Astrocyte of the cerebellum (primary cell): ENCODE measurements around the gene CGNL1.

ENCODE experiments used
- DNase-seq: peaks from one replicate; pipeline ENCODE4 v3.0.0-alpha.2; 2011; ENCODE audit warnings: low read depth
- H3K4me3 ChIP-seq: 2 replicates; pipeline ENCODE4 v1.5.1; 2011; ENCODE audit warnings: mild to moderate bottlenecking, low read depth, low read length, moderate library complexity
- CTCF ChIP-seq: IDR thresholded peaks from 2 replicates; pipeline ENCODE4 v1.5.1; 2012; ENCODE audit warnings: low read length, low read depth, moderate library complexity, mild to moderate bottlenecking; ENCODE audit errors: missing control alignments
- in situ Hi-C: cut with HindIII; loops from 2 replicates; pipeline ENCODE4 v1.10.0; 2017; ENCODE audit warnings: low sequenced_read_pairs

Gene CGNL1

DNA sequence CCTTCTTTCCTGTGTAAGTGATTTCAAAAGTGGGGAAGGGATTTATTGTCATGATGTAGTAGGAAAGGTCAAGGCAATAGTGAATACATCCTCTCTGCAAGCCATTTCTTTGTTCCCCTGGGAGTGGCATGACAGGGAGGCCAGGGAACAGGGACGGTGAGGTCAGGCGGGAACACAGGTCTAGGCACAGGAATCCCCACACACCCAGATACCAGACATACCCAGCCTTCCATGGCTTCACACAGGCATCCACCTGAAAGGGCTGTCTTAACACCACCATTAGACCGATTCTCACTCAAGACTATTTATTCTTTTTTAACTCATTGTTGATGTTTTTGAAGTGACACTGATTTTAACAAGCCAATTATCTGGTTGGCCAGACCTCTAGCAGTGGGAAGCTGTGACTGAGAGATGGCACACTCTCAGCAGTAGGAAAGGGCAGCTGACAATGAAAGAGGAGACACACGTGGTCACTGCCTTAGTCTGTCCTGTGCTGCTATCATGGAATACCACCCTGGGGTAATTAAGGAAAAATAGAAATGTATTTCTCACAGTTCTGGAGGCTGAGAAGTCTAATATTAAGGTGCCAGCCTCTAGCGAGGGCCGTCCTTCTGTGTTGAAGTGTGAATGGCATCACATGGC lies 140.8 kb downstream of the CGNL1 start:
- no peak overlapping the region for H3K4me3 ChIP-seq
- in situ Hi-C loops = loop anchor here (10.0 to 25.0 kb wide), 3 partner anchors 172 to 1030 kb away; no protein-coding TSS in a partner anchor
- TF ChIP-seq CTCF = no peak
- DNase-seq = no peak

- no peak for DNase-seq
- TF ChIP-seq CTCF = no peak
Observed at GRCh38 chr15:57518779-57519405, 142.6 kb downstream of the CGNL1 start.

DNA sequence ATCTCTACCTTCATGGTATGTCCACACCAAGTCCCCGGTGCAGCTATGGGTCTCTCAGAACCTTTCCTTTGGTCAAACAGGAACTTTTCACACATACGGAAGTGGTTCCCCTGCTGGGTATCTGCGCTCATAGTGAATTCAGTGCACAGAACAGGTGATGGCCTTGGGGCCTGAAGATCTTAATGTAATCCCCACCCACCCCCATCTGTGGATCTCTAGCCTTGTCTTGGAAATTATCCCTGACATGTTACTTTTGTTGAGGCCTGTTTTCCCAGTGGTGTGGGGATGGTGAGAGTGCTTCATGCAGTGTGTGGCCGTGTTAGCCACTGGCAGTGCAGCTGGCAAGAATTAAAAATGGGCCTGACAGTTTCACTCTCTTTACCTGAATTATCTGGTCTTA lies 143.5 kb downstream of the CGNL1 start:
- no peak for DNase-seq
- no peak for TF ChIP-seq CTCF
- in situ Hi-C loops = loop anchor here (10.0 to 25.0 kb wide), 3 partner anchors 175 to 1033 kb away; no protein-coding TSS in a partner anchor
- H3K4me3 ChIP-seq = no peak overlapping the region

More at GRCh38 chr15:57518779-57519405, 142.6 kb downstream of the CGNL1 start:
- in situ Hi-C loops = loop anchor here (10.0 to 25.0 kb wide), 3 partner anchors 174 to 1032 kb away; no protein-coding TSS in a partner anchor
- H3K4me3 ChIP-seq = no peak overlapping the region

DNA sequence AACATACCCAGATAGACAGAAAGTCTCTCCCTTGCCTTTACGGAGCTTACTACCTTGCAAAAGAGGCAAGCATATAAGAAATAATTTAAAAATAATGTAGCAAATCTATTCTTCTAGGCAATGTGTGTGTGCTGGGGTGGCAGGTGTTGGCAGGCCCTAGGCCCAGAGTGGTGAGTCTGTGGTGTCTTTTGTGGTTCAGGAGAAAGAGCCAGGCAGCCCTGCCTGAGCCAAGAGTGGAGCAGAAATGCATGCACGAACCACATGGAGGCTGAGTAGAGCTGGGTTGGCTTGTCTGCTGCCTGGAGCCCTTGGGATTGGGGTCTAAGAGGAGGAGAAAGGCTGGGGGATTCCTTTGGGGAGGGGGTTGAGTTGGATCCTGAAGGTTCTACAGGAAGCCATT lies 145.2 kb downstream of the CGNL1 start:
- TF ChIP-seq CTCF = no peak

GRCh38 chr15:57522148-57522547 lies 145.8 kb downstream of the CGNL1 start:
- TF ChIP-seq CTCF = no peak
- H3K4me3 ChIP-seq = no peak overlapping the region
- in situ Hi-C loops = loop anchor here (25.0 kb wide), 2 partner anchors 385 to 1035 kb away; no protein-coding TSS in a partner anchor
- DNase-seq = no peak

More for the DNA sequence above, 145.2 kb downstream of the CGNL1 start:
- DNase-seq = no peak
- no peak overlapping the region for H3K4me3 ChIP-seq
- in situ Hi-C loops = loop anchor here (25.0 kb wide), 2 partner anchors 384 to 1034 kb away; no protein-coding TSS in a partner anchor

DNA sequence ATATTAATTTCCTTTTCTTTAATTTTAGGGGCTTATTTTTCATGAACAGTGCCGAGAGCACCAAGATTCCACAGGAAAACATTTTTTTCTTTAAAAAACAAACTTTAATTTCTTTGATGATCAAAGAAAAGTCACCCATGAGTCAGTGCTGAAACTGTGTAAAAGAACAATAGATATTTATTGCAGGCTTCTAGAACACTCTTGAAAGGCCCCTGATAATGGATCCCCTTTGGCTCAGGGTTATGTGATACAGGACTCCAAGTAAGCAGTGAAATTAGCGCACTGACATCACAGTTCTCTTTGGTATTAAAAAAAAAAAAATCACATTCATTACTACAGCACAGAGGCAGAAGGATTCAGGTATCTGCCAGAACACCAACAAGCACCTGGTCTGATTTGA lies 149.3 kb downstream of the CGNL1 start:
- H3K4me3 ChIP-seq = no peak overlapping the region
- no peak for DNase-seq
- TF ChIP-seq CTCF = no peak
- in situ Hi-C loops = no loop called here
